Gastroesophageal sphincter (tissue), 3 donors: ENCODE measurements around the gene OR2H1.

ENCODE experiments used
- POLR2A ChIP-seq, 2 donors: fragments of 450-650 bp; IDR thresholded peaks; one replicate each; pipeline ENCODE4 v1.6.1; 2017; ENCODE audit warnings: antibody characterized with exemption in 2 of 2, mild to moderate bottlenecking in 2 of 2, moderate library complexity in 1 of 2
- TF ChIP-seq, protein P1 (sequence below), 4 experiments: fragments of 200-600 bp in 2 of 4; fragments of 450-650 bp in 2 of 4; sonication (generic) in 1 of 4; IDR thresholded peaks; one replicate each; pipeline ENCODE4 v1.5.1; 2017 to 2019; ENCODE audit warnings: antibody characterized with exemption in 4 of 4, mild to moderate bottlenecking in 2 of 4, moderate library complexity in 2 of 4

DNA sequence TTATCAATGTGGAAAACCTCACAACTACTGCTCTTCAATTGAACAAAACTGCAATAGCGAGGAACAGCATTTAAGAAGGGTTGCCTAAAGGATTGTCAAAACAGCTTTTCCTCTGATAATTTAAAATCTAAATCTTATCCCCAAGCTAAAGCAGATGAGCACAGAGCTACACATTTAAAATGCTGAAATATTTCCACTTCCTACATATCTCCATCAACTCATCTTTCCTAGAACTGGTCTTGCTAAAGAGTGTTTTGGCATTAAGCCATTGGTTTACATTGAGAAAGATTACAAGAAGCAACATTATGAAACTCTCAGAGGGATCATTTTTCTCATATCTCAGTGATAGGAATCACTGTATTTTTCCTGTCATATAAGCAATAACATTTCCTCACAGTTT is 14.2 kb upstream of the OR2H1 start:
- TF ChIP-seq, protein P1, sequence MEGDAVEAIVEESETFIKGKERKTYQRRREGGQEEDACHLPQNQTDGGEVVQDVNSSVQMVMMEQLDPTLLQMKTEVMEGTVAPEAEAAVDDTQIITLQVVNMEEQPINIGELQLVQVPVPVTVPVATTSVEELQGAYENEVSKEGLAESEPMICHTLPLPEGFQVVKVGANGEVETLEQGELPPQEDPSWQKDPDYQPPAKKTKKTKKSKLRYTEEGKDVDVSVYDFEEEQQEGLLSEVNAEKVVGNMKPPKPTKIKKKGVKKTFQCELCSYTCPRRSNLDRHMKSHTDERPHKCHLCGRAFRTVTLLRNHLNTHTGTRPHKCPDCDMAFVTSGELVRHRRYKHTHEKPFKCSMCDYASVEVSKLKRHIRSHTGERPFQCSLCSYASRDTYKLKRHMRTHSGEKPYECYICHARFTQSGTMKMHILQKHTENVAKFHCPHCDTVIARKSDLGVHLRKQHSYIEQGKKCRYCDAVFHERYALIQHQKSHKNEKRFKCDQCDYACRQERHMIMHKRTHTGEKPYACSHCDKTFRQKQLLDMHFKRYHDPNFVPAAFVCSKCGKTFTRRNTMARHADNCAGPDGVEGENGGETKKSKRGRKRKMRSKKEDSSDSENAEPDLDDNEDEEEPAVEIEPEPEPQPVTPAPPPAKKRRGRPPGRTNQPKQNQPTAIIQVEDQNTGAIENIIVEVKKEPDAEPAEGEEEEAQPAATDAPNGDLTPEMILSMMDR (IDR thresholded peaks at IDR 0.05) = no peak
- TF ChIP-seq POLR2A (IDR thresholded peaks at IDR 0.05) = no peak
